IPS-18a (cell line): Measurements from ENCODE around the gene VWA3B.
"Not testable (repeated sequence)": the region's sequence is repeated elsewhere in the genome, so short reads cannot be mapped to it uniquely, and the experiment has no call there.

ENCODE experiments used
- H3K27ac ChIP-seq: one replicate; pipeline ENCODE4 v1.5.1; 2013; ENCODE audit warnings: low read length
- H3K27me3 ChIP-seq: one replicate; pipeline ENCODE4 v1.6.1; 2013; ENCODE audit warnings: mild to moderate bottlenecking, low read length; ENCODE audit not compliant: control insufficient read depth, insufficient read depth
- H3K36me3 ChIP-seq: one replicate; pipeline ENCODE4 v1.6.1; 2013; ENCODE audit warnings: low read depth, low read length; ENCODE audit not compliant: control insufficient read depth
- H3K4me1 ChIP-seq: one replicate; pipeline ENCODE4 v1.6.1; 2013; ENCODE audit warnings: low read depth, low read length; ENCODE audit not compliant: control insufficient read depth
- H3K4me3 ChIP-seq: one replicate; pipeline ENCODE4 v1.5.1; 2013; ENCODE audit warnings: low read length
- H3K9ac ChIP-seq: one replicate; pipeline ENCODE4 v1.6.1; 2013; ENCODE audit warnings: mild to moderate bottlenecking, low read length, moderate library complexity
- H3K9me3 ChIP-seq: one replicate; pipeline ENCODE4 v1.6.1; 2013; ENCODE audit warnings: low read depth, low read length; ENCODE audit not compliant: control insufficient read depth

The VWA3B gene

GRCh38 chr2:98140210-98140609 is 53.2 kb downstream of the VWA3B start:
- Histone ChIP-seq H3K4me3 (no peak overlapping the region), H3K36me3 (no peaks in the 10 kb centered on the region), H3K27me3 (no peaks in the 10 kb centered on the region), H3K27ac (no peak overlapping the region), H3K4me1 (no peaks in the 10 kb centered on the region), H3K9ac (no peak overlapping the region), H3K9me3 (no peaks in the 10 kb centered on the region)

- no peaks in the 10 kb centered on the region for H3K4me1 ChIP-seq
- no peaks in the 10 kb centered on the region for H3K36me3 ChIP-seq
- no peak overlapping the region for H3K4me3 ChIP-seq
- no peak overlapping the region for H3K27ac ChIP-seq
- H3K9ac ChIP-seq = no peak overlapping the region
- H3K27me3 ChIP-seq = no peaks in the 10 kb centered on the region
- no peaks in the 10 kb centered on the region for H3K9me3 ChIP-seq
Measured at GRCh38 chr2:98142106-98142791, 55.3 kb downstream of the VWA3B start.

- Histone ChIP-seq H3K4me1 (no peaks in the 10 kb centered on the region), H3K9ac (no peak overlapping the region), H3K27ac (no peak overlapping the region), H3K36me3 (no peaks in the 10 kb centered on the region), H3K4me3 (no peak overlapping the region), H3K27me3 (no peaks in the 10 kb centered on the region), H3K9me3 (no peaks in the 10 kb centered on the region)
Measured at GRCh38 chr2:98145070-98145469, 58.1 kb downstream of the VWA3B start.

GRCh38 chr2:98147900-98148299 is 60.9 kb downstream of the VWA3B start:
- not testable (repeated sequence) for H3K4me1 ChIP-seq, H3K36me3 ChIP-seq, H3K9me3 ChIP-seq, H3K27me3 ChIP-seq, H3K4me3 ChIP-seq, H3K9ac ChIP-seq, H3K27ac ChIP-seq

- no peak overlapping the region for H3K4me3 ChIP-seq
- H3K36me3 ChIP-seq = no peaks in the 10 kb centered on the region
Measured at GRCh38 chr2:98148595-98149332, 61.8 kb downstream of the VWA3B start.

GRCh38 chr2:98149333-98149697 is 62.3 kb downstream of the VWA3B start:
- Histone ChIP-seq H3K36me3 (no peaks in the 10 kb centered on the region), H3K4me3 (no peak overlapping the region), H3K9ac (no peak overlapping the region), H3K4me1 (no peaks in the 10 kb centered on the region), H3K9me3 (no peaks in the 10 kb centered on the region), H3K27me3 (no peaks in the 10 kb centered on the region), H3K27ac (no peak overlapping the region)

More at GRCh38 chr2:98148595-98149332, 61.8 kb downstream of the VWA3B start:
- Histone ChIP-seq H3K9me3 (no peaks in the 10 kb centered on the region), H3K27ac (no peak overlapping the region), H3K4me1 (no peaks in the 10 kb centered on the region), H3K27me3 (no peaks in the 10 kb centered on the region), H3K9ac (no peak overlapping the region)

- Histone ChIP-seq H3K4me3 (no peak overlapping the region), H3K9me3 (no peaks in the 10 kb centered on the region), H3K27me3 (no peaks in the 10 kb centered on the region), H3K27ac (no peak overlapping the region), H3K9ac (no peak overlapping the region), H3K4me1 (no peaks in the 10 kb centered on the region), H3K36me3 (no peaks in the 10 kb centered on the region)
Measured at GRCh38 chr2:98153481-98153880, 66.5 kb downstream of the VWA3B start.

GRCh38 chr2:98155291-98155690 is 68.3 kb downstream of the VWA3B start:
- H3K9me3 ChIP-seq = no peaks in the 10 kb centered on the region
- H3K36me3 ChIP-seq = no peaks in the 10 kb centered on the region
- no peaks in the 10 kb centered on the region for H3K4me1 ChIP-seq
- no peak overlapping the region for H3K27ac ChIP-seq
- H3K9ac ChIP-seq = no peak overlapping the region
- H3K27me3 ChIP-seq = no peaks in the 10 kb centered on the region
- no peak overlapping the region for H3K4me3 ChIP-seq

GRCh38 chr2:98155716-98156115 is 68.7 kb downstream of the VWA3B start:
- no peaks in the 10 kb centered on the region for H3K9me3 ChIP-seq
- H3K4me1 ChIP-seq = no peaks in the 10 kb centered on the region
- no peak overlapping the region for H3K9ac ChIP-seq
- no peaks in the 10 kb centered on the region for H3K27me3 ChIP-seq
- no peak overlapping the region for H3K27ac ChIP-seq
- no peaks in the 10 kb centered on the region for H3K36me3 ChIP-seq
- no peak overlapping the region for H3K4me3 ChIP-seq

- H3K27ac ChIP-seq = no peak overlapping the region
- H3K36me3 ChIP-seq = no peaks in the 10 kb centered on the region
- H3K4me1 ChIP-seq = no peaks in the 10 kb centered on the region
- no peaks in the 10 kb centered on the region for H3K9me3 ChIP-seq
- H3K27me3 ChIP-seq = no peaks in the 10 kb centered on the region
- no peak overlapping the region for H3K4me3 ChIP-seq
- H3K9ac ChIP-seq = no peak overlapping the region
Measured at GRCh38 chr2:98156304-98156703, 69.3 kb downstream of the VWA3B start.

- Histone ChIP-seq H3K4me1 (no peaks in the 10 kb centered on the region), H3K9ac (no peak overlapping the region), H3K4me3 (no peak overlapping the region), H3K36me3 (no peaks in the 10 kb centered on the region), H3K9me3 (no peaks in the 10 kb centered on the region), H3K27me3 (no peaks in the 10 kb centered on the region), H3K27ac (no peak overlapping the region)
Measured at GRCh38 chr2:98157557-98157956, 70.6 kb downstream of the VWA3B start.

GRCh38 chr2:98158305-98158704 is 71.3 kb downstream of the VWA3B start:
- Histone ChIP-seq H3K27ac (no peak overlapping the region), H3K36me3 (no peaks in the 10 kb centered on the region), H3K4me1 (no peaks in the 10 kb centered on the region), H3K27me3 (no peaks in the 10 kb centered on the region), H3K9ac (no peak overlapping the region), H3K4me3 (no peak overlapping the region), H3K9me3 (no peaks in the 10 kb centered on the region)
